Measurements from ENCODE around the gene VAV3.
"Not testable (repeated sequence)": the region's sequence is repeated elsewhere in the genome, so short reads cannot be mapped to it uniquely, and the experiment has no call there.

The VAV3 gene, protein sequence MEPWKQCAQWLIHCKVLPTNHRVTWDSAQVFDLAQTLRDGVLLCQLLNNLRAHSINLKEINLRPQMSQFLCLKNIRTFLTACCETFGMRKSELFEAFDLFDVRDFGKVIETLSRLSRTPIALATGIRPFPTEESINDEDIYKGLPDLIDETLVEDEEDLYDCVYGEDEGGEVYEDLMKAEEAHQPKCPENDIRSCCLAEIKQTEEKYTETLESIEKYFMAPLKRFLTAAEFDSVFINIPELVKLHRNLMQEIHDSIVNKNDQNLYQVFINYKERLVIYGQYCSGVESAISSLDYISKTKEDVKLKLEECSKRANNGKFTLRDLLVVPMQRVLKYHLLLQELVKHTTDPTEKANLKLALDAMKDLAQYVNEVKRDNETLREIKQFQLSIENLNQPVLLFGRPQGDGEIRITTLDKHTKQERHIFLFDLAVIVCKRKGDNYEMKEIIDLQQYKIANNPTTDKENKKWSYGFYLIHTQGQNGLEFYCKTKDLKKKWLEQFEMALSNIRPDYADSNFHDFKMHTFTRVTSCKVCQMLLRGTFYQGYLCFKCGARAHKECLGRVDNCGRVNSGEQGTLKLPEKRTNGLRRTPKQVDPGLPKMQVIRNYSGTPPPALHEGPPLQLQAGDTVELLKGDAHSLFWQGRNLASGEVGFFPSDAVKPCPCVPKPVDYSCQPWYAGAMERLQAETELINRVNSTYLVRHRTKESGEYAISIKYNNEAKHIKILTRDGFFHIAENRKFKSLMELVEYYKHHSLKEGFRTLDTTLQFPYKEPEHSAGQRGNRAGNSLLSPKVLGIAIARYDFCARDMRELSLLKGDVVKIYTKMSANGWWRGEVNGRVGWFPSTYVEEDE

DNA sequence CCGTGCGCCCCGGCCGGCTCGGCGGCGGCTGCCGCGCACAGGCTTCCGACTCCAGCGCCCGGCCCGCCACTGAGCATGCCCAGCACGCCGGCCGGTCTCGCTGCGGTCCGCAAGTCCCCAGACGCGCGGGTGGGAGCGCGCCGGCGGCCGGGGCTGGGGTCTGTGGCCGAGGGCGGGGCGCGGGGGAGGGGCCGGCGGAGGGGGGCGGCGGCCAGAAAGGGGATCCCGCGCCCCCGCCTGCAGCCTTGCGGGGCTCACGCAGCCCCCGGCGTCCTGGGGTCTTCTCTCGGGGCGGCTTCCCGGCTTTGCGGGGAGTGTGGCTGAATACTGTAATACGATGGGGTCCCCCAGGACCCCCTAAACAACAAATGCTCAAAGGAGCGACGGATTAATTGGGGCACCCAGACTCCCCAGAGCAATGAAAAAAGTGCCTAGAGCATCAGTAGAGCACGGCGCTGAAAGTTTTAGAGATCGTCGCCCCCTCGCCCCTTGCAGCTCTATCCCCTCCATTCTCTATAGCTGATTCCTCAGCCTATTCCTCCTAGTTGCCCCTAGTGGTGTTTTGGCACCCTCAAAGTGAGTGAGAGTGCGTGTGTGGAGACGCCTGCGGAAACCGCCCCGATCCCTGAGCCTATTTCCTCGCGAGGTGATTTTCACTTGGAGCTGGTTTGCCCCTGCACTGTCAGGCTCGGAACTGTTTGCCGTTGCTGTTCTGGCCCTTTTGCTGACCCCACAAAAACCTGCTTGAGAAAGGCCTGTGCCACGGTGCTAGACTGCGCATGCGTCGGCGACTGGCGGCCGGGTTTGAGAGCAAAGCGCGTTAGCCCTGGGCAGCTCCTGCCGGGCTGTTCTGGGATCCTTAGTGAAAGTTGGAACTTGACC, at the start of gene VAV3:
TSS of gene VAV3 (minus strand) at position 71 of the 882 bp plus-strand sequence. CDS start 311 bp downstream, outside the sequence.
- no peak for DNase-seq (ENCODE audit: low read depth, low spot score)

DNA sequence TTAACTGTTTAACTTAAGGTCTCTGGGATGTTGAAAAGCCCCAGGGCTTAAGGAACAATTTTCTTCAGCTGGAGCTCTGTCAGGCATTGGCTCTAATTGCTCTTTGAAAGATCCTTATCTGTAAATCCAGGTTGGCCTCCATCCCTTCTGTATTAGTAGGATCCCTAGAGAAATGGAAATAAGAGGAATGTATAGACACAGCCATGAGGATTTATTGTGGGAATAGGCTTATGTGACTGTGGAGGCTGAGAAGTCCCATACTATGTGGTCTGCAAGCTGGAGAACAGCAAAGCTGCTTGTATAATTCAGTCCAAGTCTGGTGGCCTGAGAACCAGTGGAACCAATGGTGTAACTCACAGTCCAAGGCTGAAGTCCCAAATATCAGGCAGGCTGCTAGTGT, 47.6 kb upstream of the VAV3 start:
- DNase-seq (ENCODE audit: low read depth, low spot score) = no peak

DNA sequence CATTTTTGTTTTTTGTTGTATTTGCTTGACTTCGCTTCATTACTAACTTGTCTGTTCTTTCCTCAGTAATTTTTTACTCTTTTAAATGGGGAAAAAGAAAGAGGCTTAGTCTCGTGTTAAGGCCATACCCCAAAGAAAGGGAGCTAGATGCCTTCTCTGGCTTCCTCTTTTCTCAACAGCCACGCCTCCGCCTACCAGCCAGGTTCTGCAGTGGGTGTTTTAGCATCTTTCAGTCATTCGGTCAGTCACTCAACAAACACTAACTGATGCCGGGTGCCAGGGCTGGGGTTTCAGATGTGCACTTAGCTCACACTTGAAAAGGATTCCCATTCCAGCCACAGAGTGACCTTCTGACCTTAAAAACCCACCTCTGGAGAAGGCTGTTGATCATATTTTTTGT, 46.3 kb upstream of the VAV3 start:
- no peak for DNase-seq (ENCODE audit: low read depth, low spot score)

DNA sequence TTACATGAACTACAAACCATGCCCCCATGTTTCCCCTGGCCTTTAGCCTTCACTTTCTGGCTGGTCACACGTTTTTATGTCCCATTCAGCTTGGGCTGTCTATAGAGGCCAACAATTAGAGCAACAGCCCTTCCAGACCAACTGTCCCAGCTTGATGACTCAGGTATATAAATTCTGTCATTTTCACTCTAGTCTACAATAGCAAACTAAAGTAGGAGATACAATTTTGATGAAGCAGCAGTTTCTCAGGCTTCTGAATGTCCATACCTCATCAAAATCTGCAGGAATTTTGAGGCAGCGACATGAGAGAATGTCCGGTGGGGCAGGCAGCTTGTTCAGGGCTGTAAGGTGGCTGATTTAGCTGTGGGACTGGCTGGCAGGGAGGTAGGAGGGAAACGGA, 45.6 kb upstream of the VAV3 start:
- no peak for DNase-seq (ENCODE audit: low read depth, low spot score)

DNA sequence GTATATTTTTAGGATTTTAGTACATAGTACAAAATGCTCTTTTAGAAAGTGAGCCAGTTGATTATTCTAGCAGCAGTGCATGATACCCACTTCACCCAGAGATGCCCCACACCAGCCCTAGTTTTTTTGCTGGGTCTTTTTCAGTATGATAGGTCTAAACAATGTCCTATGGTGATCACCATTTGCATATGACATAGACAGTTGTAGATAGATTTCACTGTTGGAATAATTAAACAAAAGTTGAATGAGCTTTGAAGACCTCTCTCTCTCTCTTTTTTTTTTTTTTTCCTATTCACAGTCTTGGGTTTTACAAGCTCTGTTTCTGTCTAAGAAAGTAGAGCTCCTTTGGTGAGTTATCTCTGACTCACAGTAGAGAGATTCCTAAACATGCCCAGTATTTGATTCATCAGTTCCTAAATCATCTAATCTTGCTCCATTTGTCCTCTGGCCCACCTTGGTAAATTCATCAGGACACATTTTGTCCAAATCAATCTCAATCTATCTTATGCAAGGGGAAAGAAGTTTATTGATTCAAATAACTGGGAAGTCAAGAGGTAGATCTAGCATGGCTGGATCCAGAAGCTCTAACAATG, 44.7 kb upstream of the VAV3 start:
- no peak for DNase-seq (ENCODE audit: low read depth, low spot score)

DNA sequence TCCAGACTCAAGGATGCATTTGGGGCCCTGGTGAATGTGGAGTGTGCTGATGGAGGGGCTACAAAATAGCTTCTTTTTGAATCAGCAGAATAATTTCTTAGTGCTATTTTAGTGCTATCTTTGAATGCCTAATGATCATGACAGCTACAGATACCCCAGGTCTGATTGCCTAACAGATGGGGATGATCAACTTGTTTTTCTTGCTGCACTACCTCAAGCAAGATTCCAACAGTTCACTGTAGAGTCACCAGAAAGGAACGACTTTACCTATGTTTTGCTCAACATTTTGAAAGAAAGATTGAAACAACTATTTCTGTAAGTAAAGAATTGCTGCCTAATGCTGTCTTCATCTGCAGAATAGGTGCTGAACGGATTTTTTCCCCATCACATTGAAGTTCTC, 42.6 kb upstream of the VAV3 start:
- DNase-seq (ENCODE audit: low read depth, low spot score) = no peak

DNA sequence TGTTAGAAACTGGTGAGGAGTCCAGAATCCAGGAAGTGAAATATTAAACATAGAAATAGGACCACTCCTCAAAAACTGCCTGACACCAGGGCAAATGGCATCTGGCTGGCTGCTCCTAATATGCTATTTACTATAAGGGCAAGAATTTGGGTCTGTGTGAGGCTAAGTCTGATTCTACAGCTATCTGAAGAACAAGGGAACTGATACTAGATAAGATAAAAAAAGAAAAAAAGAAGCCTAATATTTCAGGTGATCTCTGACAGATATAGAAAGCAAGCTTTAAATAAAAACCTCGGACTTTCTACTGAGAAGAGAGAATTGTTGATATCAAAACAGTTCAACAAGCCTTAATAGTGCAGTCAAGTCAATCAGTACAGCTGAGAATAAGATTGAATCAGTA, 42.1 kb upstream of the VAV3 start:
- no peak for DNase-seq (ENCODE audit: low read depth, low spot score)

DNA sequence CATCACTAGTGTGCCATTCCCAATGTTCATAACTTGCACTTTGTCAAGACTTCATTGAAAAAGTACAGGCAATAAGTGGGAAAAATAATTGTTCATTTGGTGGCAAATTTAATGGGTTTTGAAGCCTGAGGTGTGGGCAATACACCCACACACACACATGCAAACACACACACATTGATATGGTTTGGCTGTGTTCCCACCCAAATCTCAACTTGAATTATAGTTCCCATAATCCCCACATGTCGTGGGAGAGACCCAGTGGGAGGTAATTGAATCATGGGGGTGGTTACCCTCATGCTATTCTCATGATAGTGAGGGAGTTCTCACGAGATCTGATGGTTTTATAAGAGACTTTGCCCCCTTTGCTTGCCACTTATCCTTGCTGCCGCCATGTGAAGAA, 39.9 kb upstream of the VAV3 start:
- DNase-seq (ENCODE audit: low read depth, low spot score) = not testable (repeated sequence)

DNA sequence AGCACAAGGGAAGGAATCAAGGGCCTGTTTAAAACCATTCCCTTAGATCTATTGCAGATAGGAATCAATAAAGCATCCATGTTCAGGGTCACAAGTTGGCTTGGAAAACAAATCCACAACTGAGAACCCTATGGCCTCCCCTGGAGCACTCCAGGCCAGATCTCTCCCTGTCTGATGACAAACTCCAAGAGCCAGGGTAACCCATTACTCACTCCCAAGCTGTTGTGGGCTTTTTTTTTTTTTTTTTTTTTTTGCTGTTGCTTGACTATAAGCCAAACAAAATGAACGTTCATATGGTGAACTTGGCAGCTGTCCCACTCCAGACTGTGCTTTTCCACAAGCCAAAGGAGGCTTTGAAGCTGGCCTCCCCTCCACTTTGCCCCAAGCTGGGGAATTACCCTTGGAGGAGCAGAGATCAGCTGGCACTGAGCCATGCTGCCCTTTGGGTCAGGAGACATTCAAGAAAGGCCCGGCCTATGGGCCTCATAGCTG, 35.7 kb upstream of the VAV3 start:
- DNase-seq (ENCODE audit: low read depth, low spot score) = no peak

DNA sequence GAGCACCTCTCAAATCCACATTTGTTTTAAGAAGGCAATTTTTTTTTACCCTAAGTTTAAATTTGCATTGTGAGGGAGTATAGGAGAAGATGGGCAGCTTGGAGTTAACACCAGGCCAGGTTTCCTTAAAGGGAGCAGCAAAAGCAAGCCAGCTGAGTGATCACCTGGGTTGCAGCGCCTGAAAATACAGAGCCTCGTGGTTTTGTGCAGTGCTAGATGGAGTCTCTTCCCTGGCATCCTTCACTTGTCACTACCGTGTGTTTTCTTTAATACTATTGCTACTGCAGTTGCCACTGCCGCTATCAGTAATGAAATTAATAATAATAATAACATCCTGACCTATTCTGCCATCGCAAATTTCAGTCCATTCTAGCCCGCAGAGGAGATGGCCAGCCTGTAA, 35.2 kb upstream of the VAV3 start:
- no peak for DNase-seq (ENCODE audit: low read depth, low spot score)

DNA sequence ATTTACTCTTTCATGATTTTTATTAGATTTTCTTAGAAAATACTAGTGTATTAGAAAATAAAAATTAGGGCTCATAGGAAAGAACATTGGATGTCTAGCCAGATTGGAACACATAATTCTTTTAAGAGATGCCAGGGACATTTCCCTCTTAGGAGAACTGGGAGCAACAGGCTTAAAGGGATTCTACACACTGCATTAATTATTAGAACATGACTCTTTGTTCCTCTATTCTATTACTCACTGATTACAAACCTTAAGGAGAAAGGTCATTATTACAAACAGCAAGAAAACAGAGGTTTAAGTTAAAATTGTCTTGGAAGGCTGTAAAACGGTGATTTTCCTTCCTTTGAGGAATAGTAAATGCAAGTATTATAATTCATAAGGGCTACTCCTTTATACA, 32.9 kb upstream of the VAV3 start:
- DNase-seq (ENCODE audit: low read depth, low spot score) = no peak

DNA sequence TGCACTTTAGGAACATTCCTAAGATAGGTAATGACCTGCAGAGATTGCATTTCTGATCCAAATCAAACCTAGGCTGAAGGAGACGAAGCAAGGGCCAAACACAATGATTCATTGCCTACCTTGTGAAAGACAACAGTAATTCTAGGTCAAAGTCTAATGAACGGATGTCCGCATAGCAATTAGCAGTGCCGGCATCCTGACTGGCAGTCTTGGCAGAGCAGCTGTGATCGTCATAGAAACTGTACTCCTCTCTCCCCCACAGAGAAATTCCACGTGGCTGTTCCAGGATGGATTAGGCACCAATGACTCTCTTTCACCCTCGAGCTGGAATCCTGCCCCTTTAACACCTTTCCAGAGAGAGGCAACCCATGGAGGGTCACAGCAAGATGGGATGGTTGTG, 28.9 kb upstream of the VAV3 start:
- no peak for DNase-seq (ENCODE audit: low read depth, low spot score)

DNA sequence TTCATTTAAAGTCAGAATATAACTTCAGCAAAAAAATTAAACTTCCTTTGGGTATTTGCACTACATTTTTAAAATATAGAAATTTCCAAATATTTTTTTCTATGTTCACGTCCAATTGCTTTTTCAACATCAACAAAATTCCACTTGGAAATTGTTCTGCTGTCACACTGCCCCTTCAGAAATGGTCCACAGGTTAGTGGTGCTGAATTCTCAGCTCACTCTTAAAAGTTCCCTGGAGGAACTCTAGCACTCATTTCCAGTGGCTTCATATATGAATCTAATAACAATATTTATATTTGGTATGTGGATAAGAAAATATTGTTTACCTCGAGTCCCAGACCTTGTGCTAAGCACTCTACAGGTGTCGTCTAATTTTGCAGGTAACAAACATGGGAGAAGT, 27.4 kb upstream of the VAV3 start:
- no peak for DNase-seq (ENCODE audit: low read depth, low spot score)

DNA sequence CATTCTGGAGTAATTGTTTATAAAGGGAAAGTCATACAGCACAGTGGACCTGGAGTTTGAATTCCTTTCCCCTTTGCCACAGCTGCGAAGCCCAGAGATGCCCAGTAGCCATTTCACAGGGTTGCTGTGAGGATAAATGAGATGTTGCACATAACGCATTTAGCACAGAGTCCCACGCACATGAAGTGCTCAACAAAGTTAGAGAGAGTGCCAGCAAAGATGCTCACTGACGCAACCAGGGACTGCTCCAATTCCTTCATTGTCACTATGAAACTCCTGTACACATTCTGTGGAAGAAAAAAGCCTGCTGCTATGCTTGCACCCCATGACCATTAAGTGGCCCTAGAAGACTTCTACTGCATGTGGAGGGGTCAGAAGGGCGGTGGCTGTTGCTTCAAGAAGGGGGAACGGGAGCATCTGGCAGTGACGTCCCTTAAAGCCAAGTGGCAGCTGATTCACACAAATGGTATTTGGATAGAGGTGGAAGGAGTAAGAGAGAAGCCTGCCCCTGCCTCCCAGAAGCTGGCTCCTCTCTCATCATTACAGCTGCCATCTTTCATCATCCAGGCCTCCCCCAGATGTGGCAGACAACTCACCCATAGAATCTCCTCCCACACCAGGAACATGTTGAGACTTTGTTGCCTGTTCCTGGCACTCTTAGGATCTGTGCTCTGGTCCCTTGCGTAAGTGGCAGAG, 26.5 kb upstream of the VAV3 start:
- DNase-seq (ENCODE audit: low read depth, low spot score) = no peak

DNA sequence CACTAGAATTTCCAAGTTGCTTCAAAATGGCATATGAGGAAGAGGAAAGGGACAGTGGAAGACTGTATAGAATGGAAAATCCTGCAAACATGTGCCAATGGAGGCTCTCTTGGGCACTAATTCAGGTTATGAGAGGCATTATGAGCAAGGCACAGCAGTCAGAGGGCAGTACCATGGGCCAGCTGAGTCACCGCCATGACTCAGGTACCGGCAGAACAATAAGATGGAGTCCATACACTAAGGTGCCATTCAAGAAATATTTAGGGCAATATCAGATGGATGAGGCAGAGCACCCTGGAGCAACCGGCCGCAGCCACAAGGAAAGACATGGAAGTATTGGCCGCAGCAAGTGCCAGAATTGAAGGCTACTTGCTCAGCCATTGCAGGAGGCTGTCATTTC, 25.6 kb upstream of the VAV3 start:
- no peak for DNase-seq (ENCODE audit: low read depth, low spot score)

DNA sequence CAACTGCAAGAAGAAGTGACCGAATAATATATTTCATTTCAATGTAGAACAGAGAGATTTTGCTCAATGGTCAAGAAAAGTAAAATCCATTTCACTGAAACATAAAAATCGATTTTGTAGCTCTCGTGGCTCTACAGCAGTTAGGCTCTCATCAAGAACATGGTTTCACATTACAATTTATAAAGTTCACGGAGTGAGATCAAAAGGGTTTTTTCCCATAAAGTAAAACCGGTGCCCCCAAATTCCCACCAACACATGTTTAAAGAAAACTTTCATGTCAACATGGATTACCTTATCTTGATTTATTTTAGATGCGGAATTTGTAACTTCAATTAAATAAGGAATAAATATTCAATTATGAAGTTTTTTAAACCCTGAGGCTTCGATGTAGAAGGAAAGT, 16.3 kb upstream of the VAV3 start:
- DNase-seq (ENCODE audit: low read depth, low spot score) = no peak

DNA sequence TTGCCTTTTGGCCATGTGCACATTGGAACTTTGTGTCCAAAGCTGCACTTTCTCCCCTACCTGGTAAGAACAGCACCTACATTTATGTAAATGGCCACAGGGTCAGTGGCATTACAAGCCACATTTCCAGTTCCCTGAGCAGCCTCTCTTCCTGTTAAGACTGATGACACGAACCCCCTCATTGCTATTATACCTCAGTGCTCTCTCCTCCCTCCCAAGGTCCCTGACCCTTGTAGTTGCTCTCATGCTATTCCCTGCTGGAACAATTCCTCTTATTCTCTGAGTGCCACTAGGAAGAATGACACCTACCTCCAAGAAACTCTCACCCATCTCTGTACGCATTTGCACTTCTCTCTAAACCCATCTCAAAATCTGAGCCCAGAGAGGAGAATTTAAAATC, 14.9 kb upstream of the VAV3 start:
- no peak for DNase-seq (ENCODE audit: low read depth, low spot score)

DNA sequence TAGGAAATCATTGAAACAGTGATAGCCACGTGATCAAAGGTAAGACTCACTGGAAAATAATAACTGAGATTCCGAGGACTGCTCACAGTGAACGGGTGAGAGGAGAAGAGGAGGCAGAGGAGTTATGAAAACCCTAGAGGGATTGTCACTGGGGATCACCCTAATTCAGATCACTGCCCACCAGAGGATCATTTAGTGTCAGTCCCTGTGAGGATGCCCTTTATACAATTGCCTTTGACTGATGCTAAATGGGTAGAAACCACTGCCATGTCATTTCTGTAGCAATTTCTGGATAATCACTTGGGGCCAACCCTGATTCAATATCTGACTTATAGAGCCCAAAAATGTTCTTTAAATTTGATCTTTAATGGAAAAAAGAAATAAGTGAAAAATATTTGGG, 14.1 kb upstream of the VAV3 start:
- no peak for DNase-seq (ENCODE audit: low read depth, low spot score)

DNA sequence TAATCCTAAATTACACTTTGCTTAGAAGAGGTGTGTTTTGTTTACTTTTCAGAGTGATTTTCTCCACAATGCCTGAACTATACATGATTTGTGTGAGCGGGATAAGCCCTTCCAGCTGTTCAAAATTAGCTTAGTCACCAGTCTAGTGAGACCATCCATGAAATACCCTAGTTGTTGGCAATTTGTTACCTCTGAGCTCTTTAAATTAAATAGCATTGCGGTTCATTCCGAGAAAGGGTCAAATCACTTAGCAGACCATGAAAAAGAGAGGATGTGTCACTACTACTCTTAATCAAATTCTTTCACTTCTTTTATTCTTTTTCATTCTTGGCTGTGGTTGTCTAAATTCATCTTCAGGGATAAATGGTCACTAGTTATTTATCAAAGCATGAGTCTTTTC, 11.9 kb upstream of the VAV3 start:
- no peak for DNase-seq (ENCODE audit: low read depth, low spot score)

DNA sequence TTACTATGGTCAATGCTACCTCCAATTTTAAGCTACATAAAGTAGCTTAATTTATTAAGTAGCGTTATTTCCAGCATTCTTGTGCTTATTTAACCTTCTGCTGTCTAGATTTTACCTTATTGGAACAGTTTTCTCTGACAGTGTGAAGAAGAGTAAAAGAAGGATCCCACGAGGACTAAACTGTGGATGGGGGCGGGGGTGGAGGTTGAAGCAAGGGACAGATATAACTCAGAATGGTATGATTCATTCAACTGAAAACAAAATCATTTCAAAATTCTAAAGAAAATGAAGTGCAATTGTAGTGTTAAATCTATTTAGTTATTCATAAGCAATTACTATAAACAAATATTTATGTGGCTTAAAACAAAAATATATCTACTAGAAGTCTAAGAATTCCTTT, 11.5 kb upstream of the VAV3 start:
- DNase-seq (ENCODE audit: low read depth, low spot score) = no peak

DNA sequence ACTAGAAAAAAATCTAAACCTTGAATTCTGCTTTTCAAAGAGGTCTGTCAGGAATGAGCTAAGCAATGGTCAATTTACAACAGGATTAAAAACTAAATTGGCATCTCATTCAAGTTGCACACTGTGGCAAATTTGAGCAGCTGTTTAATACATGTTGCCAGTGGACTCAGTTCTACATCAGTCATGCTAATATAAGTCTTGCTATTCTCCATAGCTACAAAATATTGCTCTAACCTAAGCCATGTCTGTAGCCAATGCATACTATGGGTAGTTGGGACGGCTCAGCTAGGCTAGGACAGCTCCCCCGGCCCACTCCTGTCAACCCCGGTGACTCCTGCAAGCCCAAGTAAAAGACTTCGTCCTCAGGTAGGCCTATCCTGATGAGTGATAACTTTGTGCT, 10.9 kb upstream of the VAV3 start:
- no peak for DNase-seq (ENCODE audit: low read depth, low spot score)

All from activated CD4-positive, CD25-positive, alpha-beta regulatory T cell treated with anti-CD3 and anti-CD28 coated beads, Interleukin-2, amount 50 U/mL, for 16 hours (primary cell).